Neural progenitor cell (in vitro differentiated cells): Measurements from ENCODE around the gene ADK.

ENCODE experiments used
- EZH2phosphoT487 ChIP-seq: fragments of 200-600 bp; sonication (generic); IDR thresholded peaks from 2 replicates; pipeline ENCODE4 v1.6.1; 2017; ENCODE audit warnings: antibody characterized with exemption
- TF ChIP-seq, protein P1 (sequence below): fragments of 200-600 bp; sonication (generic); IDR thresholded peaks from 2 replicates; pipeline ENCODE4 v1.5.1; 2017; ENCODE audit warnings: antibody characterized with exemption, mild to moderate bottlenecking

DNA sequence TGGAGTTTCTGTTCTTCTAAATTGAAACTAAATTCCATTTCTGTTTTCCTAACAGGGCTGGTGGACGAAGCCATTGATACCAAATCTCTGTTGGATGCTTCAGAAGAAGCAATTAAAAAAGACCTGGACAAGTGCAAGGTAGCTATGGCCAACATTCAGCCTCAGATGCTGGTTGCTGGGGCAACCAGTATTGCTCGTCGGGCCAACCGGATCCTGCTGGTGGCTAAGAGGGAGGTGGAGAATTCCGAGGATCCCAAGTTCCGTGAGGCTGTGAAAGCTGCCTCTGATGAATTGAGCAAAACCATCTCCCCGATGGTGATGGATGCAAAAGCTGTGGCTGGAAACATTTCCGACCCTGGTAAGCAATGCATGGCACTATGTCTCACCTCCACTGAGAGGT lies 46.0 kb upstream of the ADK start:
- TF ChIP-seq, protein P1, sequence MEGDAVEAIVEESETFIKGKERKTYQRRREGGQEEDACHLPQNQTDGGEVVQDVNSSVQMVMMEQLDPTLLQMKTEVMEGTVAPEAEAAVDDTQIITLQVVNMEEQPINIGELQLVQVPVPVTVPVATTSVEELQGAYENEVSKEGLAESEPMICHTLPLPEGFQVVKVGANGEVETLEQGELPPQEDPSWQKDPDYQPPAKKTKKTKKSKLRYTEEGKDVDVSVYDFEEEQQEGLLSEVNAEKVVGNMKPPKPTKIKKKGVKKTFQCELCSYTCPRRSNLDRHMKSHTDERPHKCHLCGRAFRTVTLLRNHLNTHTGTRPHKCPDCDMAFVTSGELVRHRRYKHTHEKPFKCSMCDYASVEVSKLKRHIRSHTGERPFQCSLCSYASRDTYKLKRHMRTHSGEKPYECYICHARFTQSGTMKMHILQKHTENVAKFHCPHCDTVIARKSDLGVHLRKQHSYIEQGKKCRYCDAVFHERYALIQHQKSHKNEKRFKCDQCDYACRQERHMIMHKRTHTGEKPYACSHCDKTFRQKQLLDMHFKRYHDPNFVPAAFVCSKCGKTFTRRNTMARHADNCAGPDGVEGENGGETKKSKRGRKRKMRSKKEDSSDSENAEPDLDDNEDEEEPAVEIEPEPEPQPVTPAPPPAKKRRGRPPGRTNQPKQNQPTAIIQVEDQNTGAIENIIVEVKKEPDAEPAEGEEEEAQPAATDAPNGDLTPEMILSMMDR, result no peak
- TF ChIP-seq EZH2phosphoT487, result no peak
